ENCODE measurements around the gene MCL1.

MCL1 gene

DNA sequence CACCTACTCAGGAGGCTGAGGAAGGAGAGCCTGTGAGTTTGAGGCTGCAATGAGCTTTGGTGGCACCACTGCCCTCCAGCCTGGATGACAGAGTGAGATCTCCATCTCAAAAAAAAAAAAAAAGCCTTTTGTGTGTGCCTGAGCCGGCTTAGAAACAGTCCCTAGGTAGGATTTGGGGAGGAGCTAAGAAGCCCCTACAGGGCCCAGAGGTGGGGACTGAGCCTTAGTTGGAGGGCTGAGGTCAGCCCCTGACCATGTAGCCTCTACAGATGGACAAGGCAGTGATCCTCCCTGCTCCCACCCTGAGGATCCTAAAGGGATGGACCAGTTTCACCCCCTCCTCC, 27.7 kb downstream of the MCL1 start:
- H3K4me3 ChIP-seq (ENCODE audit: low read length) = no peak overlapping the region
- no peak for TF ChIP-seq ZNF274 (IDR thresholded peaks at IDR 0.05; ENCODE audit: low read depth, low read length)

DNA sequence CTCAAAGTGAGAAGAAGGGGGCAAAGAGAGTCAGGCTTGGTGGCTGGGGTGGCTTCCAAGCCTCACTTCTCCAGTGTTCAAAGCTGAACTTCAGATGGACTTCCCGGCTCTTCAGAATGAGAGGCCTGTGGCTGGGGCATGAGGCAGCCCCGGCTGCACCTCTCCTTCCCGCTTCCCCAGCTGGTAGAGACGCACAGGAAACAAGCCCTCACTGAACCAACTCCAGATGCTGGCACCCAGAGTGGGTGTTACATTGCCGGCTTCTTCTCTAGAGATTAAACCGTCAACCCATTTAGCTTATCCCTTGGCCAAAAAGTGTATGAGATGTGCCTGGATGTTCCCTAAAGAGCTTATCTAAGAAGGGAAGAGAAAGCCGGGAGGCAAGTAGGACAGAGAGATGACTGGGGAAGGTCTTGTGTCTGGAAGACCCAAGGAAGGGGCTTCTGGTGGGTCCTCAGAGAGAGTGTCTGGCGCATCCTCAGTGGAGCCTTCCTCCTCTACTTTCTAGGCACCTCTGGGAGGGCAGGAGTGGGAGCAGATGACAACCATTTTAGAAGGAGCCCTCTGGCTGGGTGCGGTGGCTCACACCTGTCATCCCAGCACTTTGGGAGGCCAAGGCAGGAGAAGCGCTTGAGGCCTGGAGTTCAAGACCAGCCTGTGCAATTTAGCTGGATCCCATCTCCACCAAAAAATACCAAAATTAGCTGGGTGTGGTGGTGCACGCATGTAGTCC, 28.2 kb downstream of the MCL1 start:
- TF ChIP-seq ZNF274 (IDR thresholded peaks at IDR 0.05; ENCODE audit: low read depth, low read length) = no peak
- no peak overlapping the region for H3K4me3 ChIP-seq (ENCODE audit: low read length)

GRCh38 chr1:150550222-150551050, 29.0 kb downstream of the MCL1 start:
- no peak overlapping the region for H3K4me3 ChIP-seq (ENCODE audit: low read length)
- no peak for TF ChIP-seq ZNF274 (IDR thresholded peaks at IDR 0.05; ENCODE audit: low read depth, low read length)

DNA sequence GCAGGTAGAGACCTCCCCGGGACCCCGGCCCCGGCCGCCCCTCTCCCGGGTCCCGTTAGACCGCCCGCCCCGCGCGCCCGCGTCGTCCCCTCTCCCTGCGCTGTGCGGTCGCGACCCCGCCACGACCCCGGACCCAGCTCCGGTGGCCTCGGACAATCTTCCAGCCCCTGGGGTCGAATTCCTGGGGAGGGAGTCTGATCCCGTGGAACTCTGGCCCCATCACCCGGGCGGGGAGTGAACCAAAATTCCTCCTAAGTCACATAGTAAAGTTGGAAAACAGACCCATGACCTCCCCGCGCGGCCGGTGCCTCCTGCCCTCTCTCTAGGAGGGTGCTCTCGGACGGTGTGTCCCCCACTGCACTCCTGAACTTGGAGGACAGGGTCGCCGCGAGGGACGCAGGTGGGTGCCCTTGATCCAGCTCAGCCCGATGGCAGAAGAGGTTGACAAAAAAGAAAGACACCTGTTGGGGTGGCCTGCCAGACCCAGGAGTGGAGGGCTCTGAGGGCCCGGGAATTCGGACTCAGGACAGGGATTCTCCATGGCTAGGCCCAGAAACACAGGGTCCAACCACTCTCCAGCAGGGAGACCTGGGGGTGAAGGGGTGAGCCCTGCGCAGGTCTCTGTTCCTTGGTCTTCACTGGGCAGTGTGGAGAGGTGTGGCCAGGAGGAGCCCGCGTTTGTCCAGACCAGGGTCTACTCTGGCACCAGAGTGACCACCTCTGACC, 29.8 kb downstream of the MCL1 start:
- peak overlapping the region; percentile 10; the same call in 1 of the 2 replicates for H3K4me3 ChIP-seq (ENCODE audit: low read length)
- TF ChIP-seq ZNF274 (IDR thresholded peaks at IDR 0.05; ENCODE audit: low read depth, low read length) = no peak

DNA sequence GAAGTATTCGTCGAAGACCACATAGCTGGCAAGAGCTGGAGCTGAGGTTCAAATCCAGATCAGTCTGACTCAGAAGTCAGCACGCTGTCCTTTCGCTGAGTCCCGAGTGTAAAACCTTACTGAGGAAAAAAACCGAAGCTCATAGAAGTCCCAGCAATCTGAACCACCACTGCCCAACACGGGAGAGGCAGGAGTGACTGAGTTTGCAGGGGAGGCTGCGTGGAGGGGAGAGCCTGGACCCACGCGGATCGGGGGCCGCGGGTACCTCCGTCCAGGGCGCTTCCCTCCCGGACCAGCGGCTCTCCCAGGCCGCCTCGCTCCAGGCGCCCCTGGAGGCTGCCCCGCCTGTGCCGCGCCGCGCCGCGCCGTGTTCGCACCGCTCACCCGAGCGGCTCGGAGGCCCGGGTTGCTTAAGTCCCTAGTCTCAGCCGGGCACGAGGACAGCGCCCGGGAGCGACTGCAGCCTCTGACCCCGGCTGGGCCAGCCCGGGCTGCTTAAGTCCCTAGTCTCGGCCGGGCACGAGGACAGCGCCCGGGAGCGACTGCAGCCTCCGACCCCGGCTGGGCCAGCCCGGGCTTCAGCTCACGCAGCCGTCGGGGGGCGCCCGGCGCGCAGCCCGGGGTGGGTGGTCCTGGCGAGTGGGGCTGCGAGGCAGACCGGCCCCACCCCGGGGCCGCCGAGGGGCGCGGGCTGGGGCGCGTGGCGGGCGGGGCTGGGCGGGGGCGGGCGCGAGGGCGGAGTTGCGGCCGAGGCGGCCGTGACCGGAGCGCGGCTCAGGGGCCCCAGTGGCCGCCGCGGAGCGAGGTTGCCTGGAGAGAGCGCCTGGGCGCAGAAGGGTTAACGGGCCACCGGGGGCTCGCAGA, 30.5 kb downstream of the MCL1 start, which contains the start of gene ADAMTSL4:
TSS of gene ADAMTSL4 (plus strand) at position 777 of the 864 bp plus-strand sequence. CDS start 2,881 bp downstream, outside the sequence.
- TF ChIP-seq ZNF274 (IDR thresholded peaks at IDR 0.05; ENCODE audit: low read depth, low read length) = no peak
- peak within 1 kb of the TSS; percentile 53; the same call in 1 of the 2 replicates for H3K4me3 ChIP-seq (ENCODE audit: low read length)

DNA sequence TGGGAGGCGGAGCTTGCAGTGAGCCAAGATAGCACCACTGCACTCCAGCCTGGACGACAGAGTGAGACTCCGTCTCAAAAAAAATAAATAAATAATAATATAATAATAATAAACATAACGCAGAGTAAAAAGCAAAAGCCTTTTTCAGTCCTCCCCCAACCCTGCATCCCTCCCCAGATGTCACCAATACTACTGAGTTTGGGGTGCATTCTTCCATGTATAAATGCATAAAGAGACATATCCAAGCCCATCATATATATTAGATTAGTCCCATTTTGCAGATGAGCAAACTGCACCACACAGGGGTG, 31.1 kb downstream of the MCL1 start:
- H3K4me3 ChIP-seq (ENCODE audit: low read length) = peak overlapping the region; percentile 53; the same call in 1 of the 2 replicates
- no peak for TF ChIP-seq ZNF274 (IDR thresholded peaks at IDR 0.05; ENCODE audit: low read depth, low read length)

DNA sequence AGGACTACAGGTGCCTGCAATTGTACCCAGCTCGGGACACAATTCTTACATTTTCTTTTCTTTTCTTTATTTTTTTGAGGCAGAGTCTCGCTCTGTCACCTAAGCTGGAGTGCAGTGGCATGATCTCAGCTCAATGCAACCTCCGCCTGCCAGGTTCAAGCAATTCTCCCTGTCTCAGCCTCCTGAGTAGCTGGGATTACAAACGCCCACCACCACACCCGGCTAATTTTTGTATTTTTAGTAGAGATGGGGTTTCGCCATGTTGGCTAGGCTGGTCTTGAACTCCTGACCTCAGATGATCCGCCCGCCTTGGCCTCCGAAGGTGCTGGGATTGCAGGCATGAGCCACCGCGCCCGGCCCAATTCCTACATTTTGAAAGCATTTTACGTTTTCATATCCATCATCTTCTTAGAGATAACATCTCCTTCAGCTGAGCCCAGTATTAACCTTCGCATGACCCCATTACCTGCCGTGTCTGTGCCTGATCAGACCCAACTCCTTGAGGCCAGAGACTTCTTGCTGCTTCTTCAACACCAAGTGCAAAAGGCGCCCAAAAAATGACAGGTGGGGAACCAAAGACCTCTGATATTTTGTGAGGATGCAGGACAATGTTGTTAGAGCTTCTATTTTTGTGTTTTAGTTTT, 33.0 kb downstream of the MCL1 start:
- TF ChIP-seq ZNF274 (IDR thresholded peaks at IDR 0.05; ENCODE audit: low read depth, low read length) = no peak
- no peak overlapping the region for H3K4me3 ChIP-seq (ENCODE audit: low read length)

- TF ChIP-seq ZNF274 (IDR thresholded peaks at IDR 0.05; ENCODE audit: low read depth, low read length) = no peak
- no peak overlapping the region for H3K4me3 ChIP-seq (ENCODE audit: low read length)
Measured at GRCh38 chr1:150545486-150546032, 33.9 kb downstream of the MCL1 start.

- no peak for TF ChIP-seq ZNF274 (IDR thresholded peaks at IDR 0.05; ENCODE audit: low read depth, low read length)
- no peak overlapping the region for H3K4me3 ChIP-seq (ENCODE audit: low read length)
Measured at GRCh38 chr1:150544204-150544603, 35.2 kb downstream of the MCL1 start.

DNA sequence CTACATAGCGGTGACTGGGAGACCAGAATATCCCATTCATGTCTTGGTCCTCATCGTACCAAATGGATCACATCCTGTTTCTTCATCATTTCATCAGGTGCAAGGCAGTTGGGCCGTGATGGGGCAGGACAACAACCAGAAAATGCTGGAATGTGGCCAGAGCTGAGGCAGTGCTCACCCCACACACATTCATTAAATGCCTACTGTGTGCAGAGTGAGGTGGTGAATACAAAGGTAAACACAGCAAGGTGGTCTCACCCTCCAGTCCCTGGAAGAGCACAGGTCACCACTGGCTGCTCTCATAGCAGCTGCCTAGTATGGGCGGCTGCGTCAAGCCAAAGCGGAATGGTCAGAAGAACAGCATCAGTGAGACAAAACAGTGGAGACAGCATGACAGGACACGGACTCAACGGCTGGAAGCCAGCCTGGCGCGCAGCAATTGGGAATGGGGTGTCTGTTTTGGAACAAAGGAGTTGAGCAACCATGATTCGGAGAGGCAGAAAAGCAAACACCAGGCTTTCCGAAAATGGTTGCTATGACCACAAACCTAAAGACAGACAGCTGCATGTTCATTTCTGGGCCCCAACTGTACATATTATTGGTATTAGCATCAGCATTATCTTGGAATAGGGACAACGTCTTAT, 35.8 kb downstream of the MCL1 start:
- H3K4me3 ChIP-seq (ENCODE audit: low read length) = no peak overlapping the region
- no peak for TF ChIP-seq ZNF274 (IDR thresholded peaks at IDR 0.05; ENCODE audit: low read depth, low read length)

DNA sequence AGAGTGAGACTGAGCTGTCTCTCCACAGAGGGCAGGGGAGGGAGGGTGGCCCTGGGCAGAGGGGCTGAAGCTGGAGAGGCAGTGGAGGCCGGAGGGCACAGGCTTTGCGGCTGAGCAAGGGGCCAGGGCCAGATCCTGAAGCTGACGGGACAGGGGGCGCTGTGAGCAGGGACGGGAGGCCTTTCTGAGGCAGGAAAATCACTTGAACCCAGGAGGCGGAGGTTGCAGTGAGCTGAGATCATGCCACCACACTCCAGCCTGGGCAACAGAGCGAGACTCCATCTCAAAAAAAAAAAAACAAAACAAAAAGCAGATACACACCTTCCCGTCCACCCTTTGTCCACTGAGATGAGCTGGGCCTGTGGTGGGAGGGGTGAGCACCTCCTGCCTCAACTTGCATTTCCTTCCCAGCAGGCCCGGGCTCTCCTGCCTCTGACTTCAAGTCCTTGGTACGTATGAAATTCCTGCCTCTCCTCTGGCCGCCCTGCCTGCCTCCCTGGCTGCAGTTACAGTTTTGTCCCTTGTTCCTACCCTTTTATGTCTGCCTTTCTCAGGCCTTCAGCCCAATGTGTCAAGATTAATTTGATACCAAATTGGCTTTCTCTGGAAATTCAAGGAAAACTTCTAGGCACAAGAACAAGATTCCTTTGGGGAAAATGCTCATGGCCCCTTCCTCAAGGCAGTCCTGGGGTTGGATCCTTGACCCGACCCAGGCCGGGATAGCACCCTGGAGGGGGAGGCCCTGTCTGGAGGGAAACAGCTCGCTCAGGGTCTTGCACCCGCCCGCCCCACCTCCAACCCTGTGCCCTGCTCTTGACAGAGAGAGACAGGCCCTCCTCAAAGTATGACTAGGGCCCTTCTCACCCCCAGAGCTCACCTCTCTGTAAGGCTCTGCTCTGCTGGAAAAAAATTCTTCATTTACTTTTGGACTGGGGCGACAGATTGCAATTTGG, 41.4 kb downstream of the MCL1 start:
- no peak overlapping the region for H3K4me3 ChIP-seq (ENCODE audit: low read length)
- TF ChIP-seq ZNF274 (IDR thresholded peaks at IDR 0.05; ENCODE audit: low read depth, low read length) = no peak
